ENCODE results near the gene LAMA4.

DNA sequence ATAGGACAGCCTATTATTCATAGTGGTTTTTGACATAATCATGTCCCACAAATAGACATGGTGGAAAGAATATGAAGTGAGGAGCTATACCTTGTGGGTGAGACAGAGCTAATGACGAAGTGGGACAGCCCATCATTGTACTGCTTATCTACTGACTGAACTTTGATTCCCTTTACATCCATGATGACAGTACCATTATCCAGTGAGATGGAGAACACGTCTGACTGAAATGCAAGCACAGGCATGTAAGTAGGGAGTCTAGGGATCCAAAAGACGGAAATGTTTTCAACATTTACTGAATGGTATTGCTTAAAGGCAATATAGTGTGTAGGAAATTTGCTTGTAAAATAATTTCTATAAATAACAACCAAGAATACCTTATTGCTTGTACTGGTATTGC lies 123.5 kb downstream of the LAMA4 start:
- TF ChIP-seq SP1 (IDR thresholded peaks at IDR 0.05) (no peak), FOXK2 (IDR thresholded peaks at IDR 0.05) (no peak), FOXA1 (IDR thresholded peaks at IDR 0.05) (no peak), ELF4 (IDR thresholded peaks at IDR 0.05) (no peak), FOXM1 (IDR thresholded peaks at IDR 0.05; ENCODE audit: borderline replicate concordance) (no peak), TARDBP (IDR thresholded peaks at IDR 0.05) (no peak), PKNOX1 (IDR thresholded peaks at IDR 0.05) (no peak)

Measured in HEK293T (cell line).